Liver (tissue), 9 donors: ENCODE measurements around the gene DDX20. TPM values are rescaled to one million over a fixed set of nuclear protein-coding genes. Genes with fewer than 3 reads are reported as not detected.

Experiments used
- DNase-seq: peaks from one replicate; pipeline ENCODE4 v3.0.0-alpha.2; 2017; ENCODE audit warnings: low spot score
- H3K27ac ChIP-seq, 2 donors: one replicate each; pipeline ENCODE4 v1.7.0; 2013; ENCODE audit warnings: inconsistent platforms in 2 of 2, low read length in 2 of 2, control low read depth in 1 of 2, low read depth in 1 of 2, mild to moderate bottlenecking in 1 of 2
- H3K27me3 ChIP-seq, 4 donors: one replicate each; pipeline versions ENCODE4 v1.6.1 to v1.7.0; 2013; ENCODE audit warnings: low read length in 3 of 4, inconsistent platforms in 1 of 4, mild to moderate bottlenecking in 1 of 4, moderate library complexity in 1 of 4; ENCODE audit not compliant: control insufficient read depth in 4 of 4, insufficient read depth in 4 of 4
- H3K36me3 ChIP-seq, 4 donors: one replicate each; pipeline versions ENCODE4 v1.6.1 to v1.7.0; 2013; ENCODE audit warnings: low read length in 3 of 4, mild to moderate bottlenecking in 3 of 4, low read depth in 1 of 4, moderate library complexity in 1 of 4; ENCODE audit not compliant: control insufficient read depth in 4 of 4, insufficient read depth in 3 of 4
- H3K4me1 ChIP-seq, 4 donors: one replicate each; pipeline versions ENCODE4 v1.6.1 to v1.7.0; 2013; ENCODE audit warnings: low read length in 3 of 4, mild to moderate bottlenecking in 3 of 4, moderate library complexity in 1 of 4; ENCODE audit not compliant: control insufficient read depth in 4 of 4, insufficient read depth in 4 of 4
- H3K4me3 ChIP-seq, 3 donors: one replicate each; pipeline versions ENCODE4 v1.6.1 to v1.7.0; 2013; ENCODE audit warnings: low read length in 3 of 3, control low read depth in 1 of 3, low read depth in 1 of 3, mild to moderate bottlenecking in 1 of 3
- H3K9ac ChIP-seq, 2 donors: one replicate each; pipeline ENCODE4 v1.7.0; 2013; ENCODE audit warnings: low read length in 2 of 2, mild to moderate bottlenecking in 2 of 2, moderate library complexity in 2 of 2, control low read depth in 1 of 2, low read depth in 1 of 2
- H3K9me3 ChIP-seq, 4 donors: one replicate each; pipeline versions ENCODE4 v1.6.1 to v1.7.0; 2013; ENCODE audit warnings: low read length in 3 of 4; ENCODE audit not compliant: control insufficient read depth in 4 of 4
- ATF3 ChIP-seq: IDR thresholded peaks from 2 replicates; pipeline ENCODE4 v1.6.1; 2016; ENCODE audit warnings: antibody characterized with exemption
- CTCF ChIP-seq: fragments of 150-350 bp; IDR thresholded peaks from 2 replicates; pipeline ENCODE4 v1.5.1; 2017; ENCODE audit warnings: improper control_type of control experiment, low read depth, low read length; ENCODE audit not compliant: missing input control
- EGR1 ChIP-seq, 2 donors: IDR thresholded peaks; 2 replicates each; pipeline ENCODE4 v1.6.1; 2016 to 2018; ENCODE audit warnings: antibody characterized with exemption in 2 of 2, low read depth in 2 of 2
- FOXA1 ChIP-seq: IDR thresholded peaks from 2 replicates; pipeline ENCODE4 v1.6.1; 2016; ENCODE audit warnings: antibody characterized with exemption
- FOXA2 ChIP-seq: IDR thresholded peaks from 2 replicates; pipeline ENCODE4 v1.6.1; 2016; ENCODE audit warnings: antibody characterized with exemption
- GABPA ChIP-seq, 2 donors: IDR thresholded peaks in 1 of 2; conservative IDR thresholded peaks in 1 of 2; 2 replicates each; pipeline ENCODE4 v1.6.1; 2016; ENCODE audit warnings: antibody characterized with exemption in 2 of 2, mild to moderate bottlenecking in 1 of 2, moderate library complexity in 1 of 2
- HNF4A ChIP-seq, 2 donors: conservative IDR thresholded peaks; 2 replicates each; pipeline ENCODE4 v1.6.1; 2016; ENCODE audit warnings: antibody characterized with exemption in 2 of 2, mild to moderate bottlenecking in 2 of 2
- HNF4G ChIP-seq: IDR thresholded peaks from 2 replicates; pipeline ENCODE4 v1.6.1; 2016; ENCODE audit warnings: antibody characterized with exemption
- JUND ChIP-seq, 2 donors: IDR thresholded peaks; 2 replicates each; pipeline ENCODE4 v1.6.1; 2016; ENCODE audit warnings: antibody characterized with exemption in 2 of 2
- NR2F2 ChIP-seq: IDR thresholded peaks from 2 replicates; pipeline ENCODE4 v1.6.1; 2016; ENCODE audit warnings: antibody characterized with exemption
- RAD21 ChIP-seq, 2 donors: IDR thresholded peaks; 2 replicates each; pipeline ENCODE4 v1.6.1; 2016; ENCODE audit warnings: antibody characterized with exemption in 2 of 2, mild to moderate bottlenecking in 2 of 2
- REST ChIP-seq: IDR thresholded peaks from 2 replicates; pipeline ENCODE4 v1.6.1; 2016; ENCODE audit warnings: antibody characterized with exemption, mild to moderate bottlenecking
- RXRA ChIP-seq, 2 donors: IDR thresholded peaks; 2 replicates each; pipeline ENCODE4 v1.6.1; 2017 to 2018; ENCODE audit warnings: antibody characterized with exemption in 2 of 2, mild to moderate bottlenecking in 1 of 2
- SP1 ChIP-seq: IDR thresholded peaks from 2 replicates; pipeline ENCODE4 v1.6.1; 2018; ENCODE audit warnings: antibody characterized with exemption, mild to moderate bottlenecking
- TAF1 ChIP-seq: conservative IDR thresholded peaks from 2 replicates; pipeline ENCODE4 v1.6.1; 2016; ENCODE audit warnings: antibody characterized with exemption, mild to moderate bottlenecking
- YY1 ChIP-seq: IDR thresholded peaks from 2 replicates; pipeline ENCODE4 v1.6.1; 2016; ENCODE audit warnings: antibody characterized with exemption, mild to moderate bottlenecking
- WGBS: extraction: QIAGEN DNeasy Blood & Tissue Kit; methylation state at CpG from one replicate; pipeline ENCODE4 v1.1.7; 2013; 5-methylcytosine and 5-hydroxymethylcytosine counted together
- polyA plus RNA-seq, 2 donors: library from polyadenylated mRNA; stranded (reverse) in 1 of 2; unstranded in 1 of 2; fragments of 200-250 nt in 1 of 2; fragments of >200 nt in 1 of 2; fragmentation: Nextera tagmentation in 1 of 2; extraction: Ambion mirVana in 1 of 2; gene quantifications; one replicate each; pipeline versions ENCODE4 v1.2.1 to v1.2.3, GENCODE V29; 2013 to 2015
- total RNA-seq, 2 donors: library from RNA; depleted of rRNA; stranded (reverse); fragments of >200 nt; gene quantifications; one replicate each; pipeline ENCODE4 v1.2.3, GENCODE V29; 2014
- TF ChIP-seq, protein P1 (sequence below): IDR thresholded peaks from 2 replicates; pipeline ENCODE4 v1.6.1; 2016; ENCODE audit warnings: antibody characterized with exemption
- donor health status: healthy.
- donor health status: healthy.
- donor health status: healthy.
- donor health status: healthy.
- donor health status: healthy.

DDX20 gene
- total and polyA plus RNA-seq, 4 donors: 2.3 to 8.6 (median 4.6) TPM

- H3K27me3 ChIP-seq: no peaks in the 10 kb centered on the region
- DNase-seq: no peak
- peak overlapping the region; percentile 91 to 95 for H3K27ac ChIP-seq
- peaks cover 0 to 2% (median 0%) of the 10 kb centered on the region in 4 donors for H3K36me3 ChIP-seq
- H3K9me3 ChIP-seq: no peaks in the 10 kb centered on the region
- TF ChIP-seq FOXA2: no peak
- TF ChIP-seq HNF4A (conservative IDR thresholded peaks at IDR 0.05): no peak
- TF ChIP-seq ATF3: no peak
- no peak for TF ChIP-seq NR2F2
- no peak for TF ChIP-seq RXRA (IDR thresholded peaks at IDR 0.05)
- TF ChIP-seq EGR1 (IDR thresholded peaks at IDR 0.05; ENCODE audit: low read depth in 2 of 2): no peak
- no peak for TF ChIP-seq HNF4G
- TF ChIP-seq, protein P1, sequence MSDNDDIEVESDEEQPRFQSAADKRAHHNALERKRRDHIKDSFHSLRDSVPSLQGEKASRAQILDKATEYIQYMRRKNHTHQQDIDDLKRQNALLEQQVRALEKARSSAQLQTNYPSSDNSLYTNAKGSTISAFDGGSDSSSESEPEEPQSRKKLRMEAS: no peak
- no peak for TF ChIP-seq YY1
- no peak for TF ChIP-seq CTCF
- TF ChIP-seq SP1: no peak
- no peak for TF ChIP-seq RAD21 (IDR thresholded peaks at IDR 0.05)
- TF ChIP-seq FOXA1: no peak
- no peak for TF ChIP-seq GABPA (IDR thresholded peaks at IDR 0.05 in 1 of 2, conservative IDR thresholded peaks at IDR 0.05 in 1 of 2)
- TF ChIP-seq REST: no peak
- no peak for TF ChIP-seq TAF1
- TF ChIP-seq JUND (IDR thresholded peaks at IDR 0.05): no peak
- H3K4me3 ChIP-seq: peak overlapping the region; percentile 78 to 99 (median 82)
- H3K4me1 ChIP-seq: peaks cover 1 to 22% (median 15%) of the 10 kb centered on the region in 4 donors
- H3K9ac ChIP-seq: peak overlapping the region; percentile 63 to 86
- WGBS: 5% methylated on average over 12 of the region's 12 CpGs
These were observed 744 bp upstream of the DDX20 start for GRCh38 chr1:111754984-111755330.

DNA sequence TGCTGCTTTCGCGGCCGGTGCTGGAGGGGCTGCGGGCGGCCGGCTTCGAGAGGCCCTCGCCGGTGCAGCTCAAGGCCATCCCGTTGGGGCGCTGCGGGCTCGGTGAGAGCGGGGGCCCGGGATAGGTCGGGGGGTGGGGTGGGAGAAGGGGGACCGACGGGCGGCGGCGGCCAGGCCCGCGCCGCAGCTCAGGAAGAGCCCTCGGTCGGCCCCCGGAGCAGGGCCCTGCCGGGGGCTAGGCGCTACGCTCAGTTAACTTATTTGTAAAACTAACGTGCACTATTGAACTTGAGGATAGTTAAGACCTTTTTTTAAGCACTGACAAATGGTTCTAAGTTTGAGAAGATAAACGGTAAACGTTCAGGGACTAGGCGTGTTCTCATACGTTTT lies 418 bp downstream of the DDX20 start:
- TF ChIP-seq, protein P1: no peak
- TF ChIP-seq CTCF: no peak
- Histone ChIP-seq H3K9ac (peak overlapping the region; percentile 56 to 87), H3K27ac (peak overlapping the region; percentile 91 to 95), H3K27me3 (no peaks in the 10 kb centered on the region), H3K4me1 (peaks cover 1 to 29% (median 16%) of the 10 kb centered on the region in 4 donors), H3K4me3 (peak overlapping the region; percentile 78 to 99 (median 82)), H3K36me3 (peaks cover 0 to 4% (median 0%) of the 10 kb centered on the region in 4 donors), H3K9me3 (no peaks in the 10 kb centered on the region)
- WGBS: under 1% methylated on average over 35 of the region's 35 CpGs
- DNase-seq: no peak
